Osteoblast (primary cell): ENCODE measurements around the gene NSD2. TPM values are rescaled to one million over a fixed set of nuclear protein-coding genes. Genes with fewer than 3 reads are reported as not detected.

Source experiments
- DNase-seq: peaks from one replicate; pipeline ENCODE4 v3.0.0; 2011; ENCODE audit warnings: low spot score, mixed read lengths; ENCODE audit not compliant: insufficient read length; ENCODE audit errors: missing footprints
- H2AFZ ChIP-seq: 2 replicates; pipeline ENCODE4 v1.6.0; 2011; ENCODE audit warnings: mild to moderate bottlenecking, low read length
- H3K27ac ChIP-seq: 2 replicates; pipeline ENCODE4 v1.5.1; 2011; ENCODE audit warnings: mild to moderate bottlenecking, low read depth, low read length, moderate library complexity
- H3K27me3 ChIP-seq: 2 replicates; pipeline ENCODE4 v1.6.0; 2012; ENCODE audit warnings: mild to moderate bottlenecking, control low read depth, inconsistent platforms, low read length, moderate library complexity; ENCODE audit not compliant: insufficient read depth
- H3K36me3 ChIP-seq: 2 replicates; pipeline ENCODE4 v1.5.1; 2011; ENCODE audit warnings: mild to moderate bottlenecking, low read length, control low read depth, moderate library complexity; ENCODE audit not compliant: insufficient read depth
- H3K4me1 ChIP-seq: 2 replicates; pipeline ENCODE4 v1.5.1; 2011; ENCODE audit warnings: mild to moderate bottlenecking, low read length, control low read depth, moderate library complexity; ENCODE audit not compliant: insufficient read depth
- H3K4me2 ChIP-seq: 2 replicates; pipeline ENCODE4 v1.6.0; 2011; ENCODE audit warnings: mild to moderate bottlenecking, low read length; ENCODE audit not compliant: insufficient read depth
- H3K4me3 ChIP-seq: fragments of 200-600 bp; sonication (generic); 3 replicates; pipeline ENCODE4 v1.5.1; 2012; ENCODE audit warnings: mild to moderate bottlenecking, low read length, inconsistent platforms; ENCODE audit not compliant: insufficient read depth
- H3K79me2 ChIP-seq: 2 replicates; pipeline ENCODE4 v1.6.0; 2012; ENCODE audit warnings: mild to moderate bottlenecking, low read length, control low read depth, inconsistent platforms; ENCODE audit not compliant: insufficient read depth
- H3K9me3 ChIP-seq: 2 replicates; pipeline ENCODE4 v1.5.1; 2011; ENCODE audit warnings: low read depth, low read length, control low read depth
- H4K20me1 ChIP-seq: 2 replicates; pipeline ENCODE4 v1.6.0; 2012; ENCODE audit warnings: mild to moderate bottlenecking, low read length, control low read depth; ENCODE audit not compliant: insufficient read depth
- total RNA-seq: library from RNA; depleted of rRNA; stranded (reverse); fragments of >200 nt; gene quantifications from 2 replicates; pipeline ENCODE4 v1.2.3, GENCODE V29; 2012
- TF ChIP-seq, protein P1 (sequence below): IDR thresholded peaks from 2 replicates; pipeline ENCODE4 v1.5.1; 2011; ENCODE audit warnings: mild to moderate bottlenecking, low read depth, low read length, moderate library complexity; ENCODE audit errors: extremely low read depth

Gene NSD2
- total RNA-seq = 53.0 and 58.6 TPM in 2 replicates

DNA sequence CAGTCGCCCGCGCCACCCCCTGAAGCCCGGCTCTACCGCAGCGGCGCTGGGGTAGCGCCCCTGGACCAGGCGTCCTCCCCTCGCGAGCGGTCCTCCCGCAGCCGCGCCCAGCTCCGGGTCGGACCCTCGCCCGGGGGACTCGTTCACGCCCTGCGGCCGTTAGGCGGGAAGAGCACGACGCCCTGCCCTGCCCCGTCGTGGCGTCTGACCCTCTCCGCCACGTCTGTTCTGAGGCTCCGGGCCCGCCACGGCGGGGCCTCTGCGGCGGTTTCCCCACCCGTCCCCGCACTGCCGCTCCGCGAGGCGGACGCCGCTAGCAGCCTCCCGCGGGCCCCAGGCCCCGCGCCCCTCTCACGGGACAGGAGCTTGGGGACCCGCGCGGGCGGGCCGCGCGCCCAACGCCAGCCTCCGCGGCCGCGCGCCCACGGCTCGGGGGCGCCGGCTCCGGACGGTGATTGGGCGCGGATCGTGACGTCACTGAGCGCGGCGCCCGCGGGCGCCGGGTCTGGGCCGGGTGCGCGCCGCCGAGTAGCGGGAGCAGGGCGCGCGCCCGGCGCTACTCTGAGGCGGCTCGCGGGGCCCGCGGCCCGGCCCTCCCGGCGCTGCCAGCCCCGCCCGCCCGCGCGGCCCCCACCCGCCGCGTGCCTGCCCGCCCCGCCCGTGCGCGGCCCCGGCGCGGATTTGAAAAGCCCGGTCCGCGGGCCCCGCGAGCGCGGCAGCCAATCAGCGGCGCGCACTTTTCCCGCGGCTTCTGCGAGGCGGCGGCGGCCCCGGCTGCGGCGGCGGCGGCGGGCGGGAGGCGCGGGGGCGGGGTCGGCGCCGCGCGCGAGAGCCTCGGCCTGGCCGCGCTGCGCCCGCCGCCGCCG, at the start of gene NSD2:
Gene NSD2 (plus strand): TSS at position 816 of the 866 bp plus-strand sequence. CDS start 29,262 bp downstream, outside the sequence.
- H3K27me3 ChIP-seq = peaks cover 8% of the 10 kb centered on the region
- peak within 1 kb of the TSS; percentile 82 for H3K27ac ChIP-seq
- H3K4me3 ChIP-seq = peak within 1 kb of the TSS; percentile 85
- peak; percentile 100 for DNase-seq
- H2AFZ ChIP-seq = peak within 1 kb of the TSS; percentile 87
- peaks cover 38% of the 10 kb centered on the region for H3K79me2 ChIP-seq
- TF ChIP-seq, protein P1, sequence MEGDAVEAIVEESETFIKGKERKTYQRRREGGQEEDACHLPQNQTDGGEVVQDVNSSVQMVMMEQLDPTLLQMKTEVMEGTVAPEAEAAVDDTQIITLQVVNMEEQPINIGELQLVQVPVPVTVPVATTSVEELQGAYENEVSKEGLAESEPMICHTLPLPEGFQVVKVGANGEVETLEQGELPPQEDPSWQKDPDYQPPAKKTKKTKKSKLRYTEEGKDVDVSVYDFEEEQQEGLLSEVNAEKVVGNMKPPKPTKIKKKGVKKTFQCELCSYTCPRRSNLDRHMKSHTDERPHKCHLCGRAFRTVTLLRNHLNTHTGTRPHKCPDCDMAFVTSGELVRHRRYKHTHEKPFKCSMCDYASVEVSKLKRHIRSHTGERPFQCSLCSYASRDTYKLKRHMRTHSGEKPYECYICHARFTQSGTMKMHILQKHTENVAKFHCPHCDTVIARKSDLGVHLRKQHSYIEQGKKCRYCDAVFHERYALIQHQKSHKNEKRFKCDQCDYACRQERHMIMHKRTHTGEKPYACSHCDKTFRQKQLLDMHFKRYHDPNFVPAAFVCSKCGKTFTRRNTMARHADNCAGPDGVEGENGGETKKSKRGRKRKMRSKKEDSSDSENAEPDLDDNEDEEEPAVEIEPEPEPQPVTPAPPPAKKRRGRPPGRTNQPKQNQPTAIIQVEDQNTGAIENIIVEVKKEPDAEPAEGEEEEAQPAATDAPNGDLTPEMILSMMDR = no peak
- H3K4me2 ChIP-seq = peak within 1 kb of the TSS; percentile 86
- no peaks in the 10 kb centered on the region for H3K36me3 ChIP-seq
- H3K4me1 ChIP-seq = peaks cover 27% of the 10 kb centered on the region
- no peaks in the 10 kb centered on the region for H4K20me1 ChIP-seq
- H3K9me3 ChIP-seq = no peaks in the 10 kb centered on the region

DNA sequence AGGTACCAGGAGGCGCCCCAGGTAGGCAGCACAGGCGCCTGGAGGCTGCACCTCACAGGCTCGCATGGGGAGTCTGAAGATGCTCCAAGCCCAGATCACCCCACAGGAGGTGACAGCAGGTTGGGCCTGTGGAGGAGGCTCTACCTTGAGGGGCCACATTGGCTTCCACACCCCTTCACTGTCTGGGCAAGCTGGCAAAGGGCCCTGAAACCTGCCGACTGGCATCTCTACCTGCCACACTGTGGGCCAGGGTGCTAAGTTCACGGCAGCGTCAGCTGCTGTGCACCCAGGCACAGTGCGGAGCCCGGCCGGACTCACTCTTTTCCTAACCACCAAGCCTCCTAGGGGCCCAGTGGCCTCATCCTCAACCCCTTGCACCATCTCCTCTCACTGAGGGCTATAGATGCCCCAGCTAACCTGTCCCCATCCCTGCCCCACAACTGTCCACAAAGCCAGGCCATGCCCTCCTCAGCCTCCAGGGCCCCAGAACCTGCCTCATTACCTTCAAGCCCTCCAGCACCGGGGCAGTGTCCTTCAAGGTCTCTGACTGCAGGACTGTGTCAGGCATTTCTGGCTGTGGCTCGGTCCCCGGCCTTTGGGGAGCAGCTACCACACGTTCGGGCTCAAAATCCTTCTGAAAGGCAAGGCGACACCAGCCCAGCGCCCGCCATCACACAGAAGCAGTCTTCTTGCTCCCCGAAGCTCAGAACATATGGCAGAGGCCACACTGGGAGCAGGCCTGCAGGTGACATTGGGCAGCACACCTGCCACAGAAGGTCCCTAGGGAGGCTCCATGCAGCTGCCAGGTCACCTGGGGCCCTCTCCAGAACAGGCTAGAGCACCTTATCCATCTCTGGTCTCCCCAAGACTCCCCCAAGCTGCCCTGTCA, 49.3 kb upstream of the NSD2 start:
- no peaks in the 10 kb centered on the region for H3K27me3 ChIP-seq
- no peak overlapping the region for H2AFZ ChIP-seq
- peak; percentile 84 for DNase-seq
- no peak overlapping the region for H3K4me2 ChIP-seq
- no peaks in the 10 kb centered on the region for H3K9me3 ChIP-seq
- no peaks in the 10 kb centered on the region for H3K4me1 ChIP-seq
- no peak overlapping the region for H3K4me3 ChIP-seq
- H4K20me1 ChIP-seq = peaks cover 3% of the 10 kb centered on the region
- H3K36me3 ChIP-seq = peaks cover 65% of the 10 kb centered on the region
- no peaks in the 10 kb centered on the region for H3K79me2 ChIP-seq
- H3K27ac ChIP-seq = no peak overlapping the region
- TF ChIP-seq, protein P1 = no peak

- H4K20me1 ChIP-seq = peaks cover 3% of the 10 kb centered on the region
- TF ChIP-seq, protein P1 = no peak
- no peaks in the 10 kb centered on the region for H3K27me3 ChIP-seq
- peaks cover 56% of the 10 kb centered on the region for H3K36me3 ChIP-seq
- H3K4me2 ChIP-seq = no peak overlapping the region
- H2AFZ ChIP-seq = no peak overlapping the region
- H3K4me1 ChIP-seq = no peaks in the 10 kb centered on the region
- H3K9me3 ChIP-seq = no peaks in the 10 kb centered on the region
- H3K27ac ChIP-seq = no peak overlapping the region
- peak; percentile 83 for DNase-seq
- no peaks in the 10 kb centered on the region for H3K79me2 ChIP-seq
- no peak overlapping the region for H3K4me3 ChIP-seq
These were observed 48.3 kb upstream of the NSD2 start for GRCh38 chr4:1822568-1823544.
